AG20443 (cell line): ENCODE data around the gene FAM200C.

Experiments
- DNase-seq: peaks from one replicate; pipeline ENCODE4 v3.0.0; 2012; ENCODE audit warnings: low spot score, mixed read lengths

Gene FAM200C

DNA sequence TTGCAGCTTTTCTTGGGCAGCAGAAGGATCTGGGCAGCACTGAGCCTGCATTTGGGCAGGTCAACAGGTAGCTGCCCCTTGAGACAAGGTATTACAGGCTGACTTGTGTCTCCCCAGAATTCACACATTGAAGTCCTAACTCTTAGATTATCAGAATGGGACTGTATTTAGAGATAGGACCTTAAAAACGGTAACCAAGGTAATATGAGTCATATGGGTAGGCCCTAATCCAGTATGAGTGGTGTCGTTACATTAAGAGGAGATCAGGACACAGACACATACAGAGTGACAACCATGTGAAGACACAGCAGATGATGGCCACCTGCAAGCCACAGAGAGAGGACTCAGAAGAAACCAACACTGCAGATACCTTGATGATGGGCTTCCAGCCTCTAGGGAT, 32.6 kb downstream of the FAM200C start:
- DNase-seq: no peak

DNA sequence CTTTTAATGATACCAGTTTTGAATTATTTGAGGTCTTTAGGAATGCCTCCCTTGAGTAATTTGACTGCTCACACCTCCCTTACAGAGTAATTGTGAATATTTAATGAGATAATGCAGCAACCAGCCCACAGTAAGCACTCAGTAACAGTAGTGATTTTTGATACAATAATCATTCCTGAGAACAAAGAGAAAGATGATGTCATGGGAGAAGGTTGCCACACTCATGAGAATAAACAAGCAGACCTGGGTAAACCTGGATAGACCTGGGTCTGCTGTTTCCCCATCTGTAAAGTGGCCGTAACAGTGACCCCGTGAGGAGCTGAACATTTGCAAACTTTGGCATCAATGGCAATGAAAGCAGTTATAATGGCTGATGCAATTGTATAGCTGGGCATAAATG, 33.6 kb downstream of the FAM200C start:
- DNase-seq: no peak

DNA sequence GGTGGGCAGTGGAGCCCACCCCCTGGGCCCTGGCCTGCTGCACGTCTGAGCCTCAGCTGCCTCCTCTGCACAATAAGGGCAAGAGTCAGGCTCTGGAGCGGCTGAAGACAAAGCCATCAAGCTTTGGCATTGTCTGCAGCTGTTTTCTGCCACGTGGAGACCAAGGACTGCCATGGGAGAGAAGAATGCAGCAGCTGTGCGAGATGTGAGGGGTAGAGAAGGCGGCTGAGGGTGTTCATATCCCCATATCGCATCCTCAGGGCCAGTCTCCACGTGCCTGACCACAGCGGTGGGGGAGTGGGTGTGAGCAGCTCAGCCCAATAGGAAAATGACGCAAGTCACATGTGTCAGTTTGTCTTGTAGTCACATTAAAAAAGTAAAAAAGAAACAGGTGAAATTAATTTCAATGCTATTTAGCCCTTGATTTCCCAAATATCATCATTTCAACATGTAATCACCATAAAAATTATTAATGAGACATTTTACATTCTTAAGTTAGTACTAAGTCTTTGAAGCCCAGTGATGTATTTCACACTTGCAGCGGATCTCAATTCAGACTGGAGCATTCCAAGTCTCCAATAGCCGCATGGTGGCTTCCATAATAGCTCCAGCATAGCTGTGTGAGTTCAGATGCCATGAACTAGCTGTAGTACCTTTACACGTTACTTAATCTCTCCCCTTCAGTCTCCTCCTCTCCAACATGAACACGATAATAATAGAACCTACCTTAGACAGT, 36.0 kb downstream of the FAM200C start:
- peak; percentile 19 for DNase-seq

DNA sequence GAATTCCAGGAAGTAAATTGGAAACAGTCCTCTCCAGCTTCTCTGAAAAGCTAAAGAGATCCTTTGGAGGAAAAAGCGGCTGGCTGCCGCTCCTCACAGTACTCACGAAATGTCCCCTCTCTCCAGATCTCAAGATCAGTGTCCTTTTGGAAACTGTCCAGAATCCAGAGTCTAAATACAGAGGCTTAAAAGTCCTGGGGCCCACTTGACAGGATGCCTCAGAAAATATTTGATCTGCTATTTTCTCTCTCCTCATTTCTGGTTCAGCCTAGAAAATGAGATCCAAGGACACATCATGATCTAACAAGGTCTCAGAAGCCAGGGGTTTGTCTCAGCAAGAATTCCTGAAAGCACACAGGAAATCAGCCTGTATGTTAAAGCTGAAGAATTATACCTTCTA, 36.6 kb downstream of the FAM200C start:
- no peak for DNase-seq

DNA sequence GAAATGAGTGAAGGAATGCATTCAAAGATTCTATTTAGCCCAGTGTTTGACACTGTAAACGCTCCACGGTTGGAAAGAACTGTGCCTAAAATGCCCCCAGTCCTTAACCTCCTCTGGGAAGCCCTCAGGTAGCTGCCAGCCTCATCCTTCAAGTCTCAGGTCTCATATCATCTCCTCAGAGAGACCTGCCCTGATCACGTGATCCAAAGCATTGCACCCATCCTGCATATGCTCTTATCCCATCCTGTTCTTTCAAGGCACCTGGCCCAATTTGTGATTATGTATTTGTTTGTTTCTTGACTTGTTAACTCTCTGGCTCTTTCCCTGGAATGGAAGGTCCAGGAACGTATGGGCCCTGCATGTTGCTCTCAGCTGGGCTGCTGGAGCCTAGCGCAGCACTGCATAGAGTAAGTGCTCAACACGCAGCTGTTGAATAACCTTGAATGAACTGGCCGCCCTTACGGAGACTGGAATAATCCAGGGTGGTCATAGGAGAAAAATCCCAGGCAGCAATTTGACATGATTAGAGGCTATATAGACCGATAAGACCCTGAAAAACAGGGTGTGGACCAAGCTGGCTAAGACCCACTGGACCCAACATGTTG, 38.1 kb downstream of the FAM200C start:
- no peak for DNase-seq

DNA sequence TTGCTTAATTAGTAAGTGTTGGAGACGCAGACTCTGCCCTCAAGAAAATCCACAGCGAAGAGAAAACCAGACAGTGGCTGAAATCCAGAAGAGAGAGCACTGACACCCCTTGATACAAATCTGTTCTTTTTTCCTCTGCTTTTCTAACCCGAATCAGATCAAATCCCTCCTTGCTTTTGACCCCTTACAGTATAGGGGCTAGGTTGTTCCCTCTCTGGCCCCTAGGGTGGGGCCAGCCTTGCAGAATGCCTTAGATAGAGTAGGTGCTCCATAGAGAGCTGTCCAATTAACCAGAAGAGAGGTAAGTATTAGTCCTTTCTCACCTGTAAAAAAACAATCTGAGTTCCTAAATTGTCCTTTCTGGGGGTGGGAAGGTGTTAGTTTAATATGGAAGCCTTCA, 39.5 kb downstream of the FAM200C start:
- DNase-seq: no peak

DNA sequence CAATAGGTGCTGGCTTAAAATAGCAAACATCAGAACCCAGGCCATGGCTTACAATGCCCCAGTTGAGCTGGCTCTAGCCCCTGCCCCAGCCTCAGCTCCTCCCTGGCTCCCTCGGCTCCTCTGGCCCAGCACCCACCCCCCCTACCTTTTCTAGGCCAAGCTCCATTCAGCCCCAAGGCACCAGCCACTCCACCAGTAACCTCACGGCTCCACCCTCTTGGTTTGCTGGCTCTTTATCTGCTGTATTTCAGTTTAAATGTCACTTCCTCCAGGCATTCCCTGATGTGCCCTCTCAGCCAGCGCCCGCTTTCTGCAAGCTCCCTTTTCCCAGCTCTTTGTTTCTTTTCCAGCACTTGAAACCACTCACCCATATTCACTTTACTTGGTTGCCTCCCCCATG, 40.0 kb downstream of the FAM200C start:
- peak; percentile 32 for DNase-seq

DNA sequence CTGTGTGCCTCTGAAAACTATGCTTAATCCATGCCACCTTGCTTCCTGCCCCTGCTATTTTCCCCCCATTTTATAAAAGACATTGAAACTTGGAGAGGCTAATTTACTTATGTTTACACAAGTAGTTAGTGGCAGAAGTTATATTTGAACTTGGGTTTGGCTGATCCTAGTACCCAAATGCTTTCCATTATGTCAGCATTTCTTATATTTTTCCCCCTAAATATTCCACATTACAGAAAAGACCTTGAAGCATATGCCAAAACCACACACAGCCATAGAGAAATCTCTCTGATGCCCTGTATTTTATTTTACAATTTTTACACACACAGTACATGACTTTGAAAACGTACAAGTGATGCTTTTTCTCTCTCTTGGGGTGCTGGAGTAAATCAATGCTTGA, 40.6 kb downstream of the FAM200C start:
- no peak for DNase-seq

DNA sequence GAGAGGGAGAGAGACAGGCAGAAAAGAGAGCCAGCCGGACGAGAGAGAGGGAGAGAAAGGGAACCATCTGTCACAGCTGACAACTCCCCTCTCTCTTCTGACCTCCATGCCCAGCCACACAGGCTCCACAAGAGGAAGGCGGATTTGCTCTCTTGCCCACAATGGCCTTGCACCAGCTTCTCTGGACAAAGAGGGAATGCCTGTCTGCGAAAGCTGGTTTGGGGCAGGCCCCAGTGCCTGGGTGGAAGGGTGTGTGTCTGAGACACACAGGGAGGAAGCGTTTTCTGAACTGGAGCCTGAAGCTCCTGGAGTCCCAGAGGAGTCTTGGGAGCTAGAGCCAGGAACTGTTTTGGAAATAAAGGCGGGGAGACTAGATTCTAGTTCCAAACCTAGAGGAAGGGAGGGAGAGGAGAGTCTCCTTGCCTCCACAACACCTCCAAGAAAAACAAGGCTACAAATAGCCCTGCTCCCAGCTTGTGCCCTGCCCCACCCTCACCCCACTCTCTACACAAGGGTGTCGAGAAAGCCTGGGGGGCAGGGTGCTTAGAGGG, 41.9 kb downstream of the FAM200C start:
- DNase-seq: peak; percentile 39

DNA sequence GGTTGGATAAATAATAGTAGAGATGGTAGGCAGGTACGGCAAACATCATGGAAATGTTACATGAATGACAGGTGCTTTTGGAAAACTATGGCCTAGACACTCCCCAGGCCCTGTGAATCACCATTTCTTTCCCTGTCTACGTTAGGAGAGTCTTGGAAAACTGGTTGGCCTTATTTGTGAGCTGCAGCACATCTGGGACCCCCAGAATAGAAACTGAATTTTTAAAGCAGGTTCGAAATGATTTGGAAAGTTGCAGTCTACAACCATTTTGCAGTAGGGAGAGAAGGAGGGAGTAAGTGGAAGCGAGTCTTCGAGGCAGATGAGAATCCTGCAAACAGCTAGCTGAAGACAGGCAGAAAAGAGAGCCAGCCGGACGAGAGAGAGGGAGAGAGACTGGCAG, 42.5 kb downstream of the FAM200C start:
- DNase-seq: no peak

DNA sequence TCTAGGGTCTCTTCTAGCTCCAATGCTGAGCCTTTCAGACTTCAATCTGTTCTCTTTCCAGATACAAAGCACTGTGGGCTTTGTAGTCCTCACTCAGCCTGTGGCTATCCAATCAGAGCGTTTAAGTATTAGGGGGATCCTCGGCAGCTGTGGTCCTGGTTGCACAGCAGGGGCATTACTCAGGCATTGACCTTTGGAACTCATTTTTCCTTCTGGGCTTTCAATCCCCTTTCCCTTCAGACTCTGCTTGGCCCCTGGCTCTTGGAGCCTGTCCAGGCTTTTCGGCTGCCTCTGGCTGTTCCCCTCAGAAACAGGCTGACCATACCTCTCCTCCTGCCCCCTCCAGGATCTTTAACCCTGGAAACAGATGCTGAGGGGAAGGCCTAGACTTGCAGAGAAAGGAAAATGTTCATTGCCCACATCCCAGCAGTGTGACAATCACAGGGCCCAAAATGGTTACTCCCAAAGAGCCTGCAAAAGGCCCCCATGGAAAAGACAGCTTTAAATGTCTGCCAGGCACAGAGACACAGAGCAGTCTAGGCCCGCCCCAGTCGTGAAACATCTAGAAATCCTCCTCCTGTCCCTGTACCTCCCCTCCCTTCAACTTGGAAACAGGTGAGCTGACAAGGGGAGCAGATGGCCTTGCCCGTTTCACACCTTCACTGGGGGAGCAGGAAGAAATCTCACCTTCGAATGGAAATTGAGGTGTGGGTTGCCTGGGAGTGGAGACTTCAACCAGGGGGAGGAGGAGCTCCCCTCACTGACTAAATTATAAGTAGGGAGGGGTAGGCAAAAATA, 43.1 kb downstream of the FAM200C start:
- no peak for DNase-seq

DNA sequence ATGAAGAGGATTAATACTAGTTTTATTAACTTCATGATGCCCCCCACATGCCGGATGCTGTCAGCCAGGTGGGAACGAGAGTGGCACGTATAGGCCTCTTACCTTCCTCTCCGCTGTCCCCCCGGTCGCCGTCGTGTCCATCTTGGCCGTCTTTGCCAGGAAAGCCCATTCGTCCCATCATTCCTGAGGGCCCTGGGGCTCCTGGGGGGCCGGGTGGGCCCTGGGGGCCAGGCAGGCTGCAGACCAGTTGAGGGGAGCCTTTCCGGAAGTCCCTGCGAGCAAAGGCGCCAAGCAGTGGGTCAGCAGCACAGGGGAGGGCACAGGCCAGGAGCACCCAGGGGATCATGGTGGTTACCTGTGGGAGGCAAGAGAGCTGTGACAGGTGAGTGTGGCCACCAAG, 45.2 kb downstream of the FAM200C start:
- no peak for DNase-seq

DNA sequence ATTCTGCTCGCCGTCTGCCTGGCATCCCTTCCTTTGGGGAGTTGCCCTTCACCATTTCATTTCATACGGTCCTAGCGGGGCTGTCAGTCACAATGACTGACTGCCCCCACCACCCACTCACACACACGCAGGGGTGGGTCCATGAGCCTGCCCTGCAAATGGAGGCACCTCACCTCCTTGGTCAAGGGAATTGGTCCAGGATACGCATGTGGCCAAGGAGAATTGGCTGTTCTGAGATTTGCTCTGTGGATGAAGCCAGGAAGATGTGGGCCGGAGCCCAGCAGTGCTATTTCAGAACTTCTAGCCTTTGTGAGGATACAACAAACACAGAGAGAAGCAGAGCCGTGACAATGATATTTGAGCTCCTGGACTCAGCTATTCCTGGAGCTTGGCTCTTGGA, 46.5 kb downstream of the FAM200C start:
- DNase-seq: no peak

DNA sequence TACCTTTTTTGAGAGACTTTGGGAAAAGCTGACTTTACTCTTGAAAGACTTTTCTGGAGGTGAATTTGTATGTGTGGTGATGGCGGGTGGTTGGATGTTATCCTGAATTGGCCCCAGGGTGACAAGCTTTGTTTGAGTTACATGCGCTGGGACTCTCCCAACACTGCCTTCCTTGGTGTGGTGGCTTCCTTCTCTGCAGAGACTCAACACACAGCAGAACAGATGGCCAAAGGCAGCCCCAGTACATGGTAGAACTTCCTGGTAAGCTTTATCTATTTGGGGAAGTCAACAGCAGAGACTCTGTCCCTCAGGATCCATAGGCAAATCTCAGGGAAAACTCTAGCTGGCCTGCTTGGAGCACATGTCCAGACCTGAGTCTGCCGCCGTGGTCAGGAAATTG, 47.5 kb downstream of the FAM200C start:
- no peak for DNase-seq

DNA sequence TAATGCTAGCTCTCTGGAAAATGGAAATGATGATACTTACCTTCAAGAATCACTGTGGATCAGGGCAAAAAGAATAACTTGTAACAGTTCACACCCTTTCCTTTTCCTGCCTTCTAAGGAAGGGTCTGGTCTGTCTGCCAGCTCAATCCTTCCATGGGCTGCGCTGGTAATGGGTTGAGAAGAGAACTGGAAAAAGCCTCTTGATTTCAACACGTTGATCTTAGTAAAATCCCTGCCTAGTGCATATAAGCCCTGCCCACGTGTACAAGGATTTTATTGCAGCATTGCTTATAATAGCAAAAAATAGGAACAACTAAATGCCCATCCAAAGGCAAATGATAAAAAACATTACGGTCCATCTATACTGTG, 49.9 kb downstream of the FAM200C start:
- DNase-seq: no peak

DNA sequence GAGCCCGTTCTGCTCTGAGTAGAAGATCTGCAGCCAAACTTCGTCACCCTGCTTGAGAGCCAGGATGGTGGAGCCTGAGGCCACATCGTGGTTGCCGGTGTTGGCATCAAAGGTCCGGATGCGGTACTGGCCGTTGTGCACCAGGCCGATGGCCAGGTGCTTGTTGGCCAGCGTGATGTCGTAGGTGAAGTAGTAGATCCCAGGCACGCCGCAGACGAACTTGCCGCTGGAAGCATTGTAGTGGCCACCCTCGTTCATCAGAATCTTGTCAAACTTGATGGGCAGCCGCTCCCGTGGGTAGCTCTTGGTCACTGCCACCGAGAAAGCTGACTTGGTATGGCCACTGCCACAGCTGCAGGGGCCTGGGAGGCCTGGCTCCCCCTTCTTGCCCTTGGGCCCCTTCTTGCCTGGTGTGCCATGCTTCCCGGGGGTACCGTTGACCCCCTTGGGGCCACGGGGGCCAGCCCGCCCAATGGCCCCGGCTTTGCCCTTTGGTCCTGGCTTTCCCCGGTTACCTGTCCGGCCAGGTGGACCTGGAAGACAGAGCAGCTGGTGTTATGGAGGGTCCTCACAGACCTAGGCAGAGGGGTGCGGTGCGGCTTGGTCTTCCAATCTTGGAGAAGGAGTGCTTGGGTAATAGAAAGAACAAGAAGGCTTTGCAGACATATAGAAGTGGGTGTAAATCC, 50.5 kb downstream of the FAM200C start:
- DNase-seq: no peak

DNA sequence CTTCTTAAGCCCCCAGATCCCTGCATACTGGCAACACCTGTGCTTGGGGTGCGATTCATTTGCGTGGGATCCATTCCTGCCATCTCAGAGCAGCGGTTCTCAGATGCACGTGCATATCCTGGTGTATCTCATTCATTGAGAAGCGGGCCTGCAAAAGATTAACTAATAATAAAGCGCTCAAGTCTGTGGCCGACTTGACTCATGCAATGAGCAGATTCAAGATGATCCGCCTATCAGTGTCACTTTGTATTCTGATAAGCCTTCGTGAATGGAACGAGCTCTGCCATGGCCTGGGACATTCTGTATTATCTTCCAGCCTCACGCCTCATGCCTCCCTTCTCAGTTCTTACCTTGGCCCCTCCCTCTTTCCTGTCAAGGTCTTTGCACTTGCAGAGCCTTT, 51.8 kb downstream of the FAM200C start:
- no peak for DNase-seq

DNA sequence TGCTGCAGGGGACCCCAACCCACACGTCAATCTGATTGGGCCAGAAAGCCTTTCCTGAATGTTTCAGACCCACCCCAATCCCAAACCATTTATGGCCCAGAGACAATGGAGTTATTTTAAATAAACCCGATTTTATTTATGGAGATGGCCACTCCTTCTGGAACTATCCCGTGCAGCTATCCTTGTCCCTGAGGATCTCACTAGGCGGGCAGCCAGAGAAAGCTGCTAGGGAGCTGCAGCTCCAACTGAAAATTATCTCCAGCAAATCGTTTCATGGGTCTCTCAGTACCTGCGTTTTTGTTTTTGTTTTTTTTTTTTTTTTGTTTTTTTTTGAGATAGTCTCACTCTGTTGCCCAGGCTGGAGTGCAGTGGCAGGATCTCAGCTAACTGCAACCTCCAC, 52.4 kb downstream of the FAM200C start:
- no peak for DNase-seq
